HEK293 (cell line): ENCODE data around the gene GARIN5A.

ENCODE experiments used
- CTCF ChIA-PET: fragments of 350-600 bp; formaldehyde crosslinking; extraction: SDS; loops from one replicate; lab custom pipeline; 2021; ENCODE audit warnings: antibody characterized with exemption; lab: Yijun Ruan, JAX
- POLR2A ChIA-PET: fragments of 300-600 bp; formaldehyde crosslinking; extraction: SDS; loops from one replicate; lab custom pipeline; 2020; ENCODE audit warnings: antibody characterized with exemption, inconsistent platforms; lab: Yijun Ruan, JAX
- H3K27ac ChIP-seq: fragments of 200-500 bp; sonication (Bioruptor generic); 2 replicates; pipeline ENCODE4 v1.5.1; 2014; ENCODE audit warnings: low read depth, low read length, control low read depth, inconsistent platforms; ENCODE audit errors: extremely low read depth
- H3K36me3 ChIP-seq, 2 experiments: fragments of 200-500 bp in 1 of 2; sonication (Bioruptor generic) in 1 of 2; 1 replicate in 1 of 2; 2 replicates in 1 of 2; pipeline ENCODE4 v1.5.1; 2014 to 2017; ENCODE audit warnings: inconsistent platforms in 2 of 2, low read length in 2 of 2; ENCODE audit not compliant: control insufficient read depth in 2 of 2, insufficient read depth in 1 of 2
- H3K4me1 ChIP-seq: fragments of 200-500 bp; sonication (Bioruptor generic); 2 replicates; pipeline ENCODE4 v1.5.1; 2014; ENCODE audit warnings: mild to moderate bottlenecking, low read length, inconsistent platforms; ENCODE audit not compliant: control insufficient read depth, insufficient read depth
- H3K4me3 ChIP-seq: 2 replicates; pipeline ENCODE4 v1.5.1; 2011; ENCODE audit warnings: low read depth, mild to moderate bottlenecking, control low read depth, low read length, moderate library complexity
- H3K9me3 ChIP-seq: fragments of 200-500 bp; sonication (Bioruptor generic); 2 replicates; pipeline ENCODE4 v1.5.1; 2014; ENCODE audit warnings: low read depth, low read length, inconsistent platforms; ENCODE audit not compliant: control insufficient read depth, insufficient read depth
- BCL11B ChIP-seq: fragments of 450-650 bp; formaldehyde crosslinking; IDR thresholded peaks from 2 replicates; pipeline ENCODE4 v1.5.1; 2016; ENCODE audit warnings: low read depth, missing biosample characterization, missing genetic modification characterization
- EGR2 ChIP-seq: fragments of 450-650 bp; formaldehyde crosslinking; IDR thresholded peaks from 2 replicates; pipeline ENCODE4 v1.5.1; 2016; ENCODE audit warnings: low read depth, missing biosample characterization, missing genetic modification characterization
- GLI2 ChIP-seq: fragments of 450-650 bp; formaldehyde crosslinking; IDR thresholded peaks from 2 replicates; pipeline ENCODE4; 2017; ENCODE audit warnings: missing biosample characterization, missing genetic modification characterization, low read depth, borderline replicate concordance
- KLF9 ChIP-seq: fragments of 450-650 bp; formaldehyde crosslinking; IDR thresholded peaks from 2 replicates; pipeline ENCODE4 v1.5.1; 2016; ENCODE audit warnings: missing biosample characterization, missing genetic modification characterization, low read depth
- PRDM2 ChIP-seq: fragments of 450-650 bp; formaldehyde crosslinking; IDR thresholded peaks from 2 replicates; pipeline ENCODE4 v1.5.1; 2016; ENCODE audit warnings: missing biosample characterization, missing genetic modification characterization, borderline replicate concordance
- PRDM6 ChIP-seq: fragments of 450-650 bp; formaldehyde crosslinking; IDR thresholded peaks from 2 replicates; pipeline ENCODE4 v1.5.1; 2017; ENCODE audit warnings: missing biosample characterization, missing genetic modification characterization
- SCRT1 ChIP-seq: fragments of 450-650 bp; formaldehyde crosslinking; IDR thresholded peaks from 2 replicates; pipeline ENCODE4 v1.5.1; 2016; ENCODE audit warnings: missing biosample characterization, missing genetic modification characterization, borderline replicate concordance
- ZBTB8A ChIP-seq: fragments of 450-650 bp; formaldehyde crosslinking; IDR thresholded peaks from 2 replicates; pipeline ENCODE4 v1.5.1; 2016; ENCODE audit warnings: missing biosample characterization, missing genetic modification characterization
- ZFHX2 ChIP-seq: fragments of 450-650 bp; formaldehyde crosslinking; conservative IDR thresholded peaks from 2 replicates; pipeline ENCODE4 v1.5.1; 2016; ENCODE audit warnings: missing biosample characterization, missing genetic modification characterization
- ZNF211 ChIP-seq: fragments of 450-650 bp; formaldehyde crosslinking; IDR thresholded peaks from 2 replicates; pipeline ENCODE4 v1.5.1; 2016; ENCODE audit warnings: low read depth, missing biosample characterization, missing genetic modification characterization
- ZNF23 ChIP-seq: fragments of 450-650 bp; formaldehyde crosslinking; IDR thresholded peaks from 2 replicates; pipeline ENCODE4 v1.5.1; 2016; ENCODE audit warnings: missing biosample characterization, missing genetic modification characterization, borderline replicate concordance
- ZNF248 ChIP-seq: fragments of 450-650 bp; formaldehyde crosslinking; IDR thresholded peaks from 2 replicates; pipeline ENCODE4 v1.5.1; 2017; ENCODE audit warnings: missing biosample characterization, missing genetic modification characterization
- ZNF26 ChIP-seq: fragments of 450-650 bp; formaldehyde crosslinking; IDR thresholded peaks from 2 replicates; pipeline ENCODE4 v1.5.1; 2016; ENCODE audit warnings: missing biosample characterization, missing genetic modification characterization
- ZNF324 ChIP-seq: fragments of 450-650 bp; formaldehyde crosslinking; IDR thresholded peaks from 2 replicates; pipeline ENCODE4 v1.5.1; 2016; ENCODE audit warnings: missing biosample characterization, missing genetic modification characterization
- ZNF433 ChIP-seq: fragments of 450-650 bp; formaldehyde crosslinking; IDR thresholded peaks from 2 replicates; pipeline ENCODE4 v1.5.1; 2016; ENCODE audit warnings: missing biosample characterization, missing genetic modification characterization, low read depth
- ZNF449 ChIP-seq: fragments of 450-650 bp; formaldehyde crosslinking; IDR thresholded peaks from 2 replicates; pipeline ENCODE4 v1.5.1; 2017; ENCODE audit warnings: missing biosample characterization, mild to moderate bottlenecking, missing genetic modification characterization, moderate library complexity
- ZNF521 ChIP-seq: fragments of 450-650 bp; formaldehyde crosslinking; IDR thresholded peaks from 2 replicates; pipeline ENCODE4 v1.5.1; 2017; ENCODE audit warnings: missing biosample characterization, mild to moderate bottlenecking, missing genetic modification characterization
- ZNF555 ChIP-seq: fragments of 450-650 bp; formaldehyde crosslinking; conservative IDR thresholded peaks from 2 replicates; pipeline ENCODE4 v1.5.1; 2017; ENCODE audit warnings: missing biosample characterization, mild to moderate bottlenecking, missing genetic modification characterization, inconsistent platforms
- ZNF664 ChIP-seq: fragments of 450-650 bp; formaldehyde crosslinking; IDR thresholded peaks from 2 replicates; pipeline ENCODE4 v1.5.1; 2016; ENCODE audit warnings: missing biosample characterization, missing genetic modification characterization
- ZNF777 ChIP-seq: fragments of 450-650 bp; formaldehyde crosslinking; IDR thresholded peaks from 2 replicates; pipeline ENCODE4 v1.5.1; 2017; ENCODE audit warnings: missing biosample characterization, missing genetic modification characterization, borderline replicate concordance
- TF ChIP-seq, protein P1 (sequence below): fragments of 450-650 bp; formaldehyde crosslinking; IDR thresholded peaks from 2 replicates; pipeline ENCODE4 v1.5.1; 2016; ENCODE audit warnings: missing biosample characterization, missing genetic modification characterization, borderline replicate concordance
- TF ChIP-seq, protein P2 (sequence below): fragments of 450-650 bp; formaldehyde crosslinking; IDR thresholded peaks from 2 replicates; pipeline ENCODE4 v1.5.1; 2017; ENCODE audit warnings: missing biosample characterization, missing genetic modification characterization

Gene GARIN5A

DNA sequence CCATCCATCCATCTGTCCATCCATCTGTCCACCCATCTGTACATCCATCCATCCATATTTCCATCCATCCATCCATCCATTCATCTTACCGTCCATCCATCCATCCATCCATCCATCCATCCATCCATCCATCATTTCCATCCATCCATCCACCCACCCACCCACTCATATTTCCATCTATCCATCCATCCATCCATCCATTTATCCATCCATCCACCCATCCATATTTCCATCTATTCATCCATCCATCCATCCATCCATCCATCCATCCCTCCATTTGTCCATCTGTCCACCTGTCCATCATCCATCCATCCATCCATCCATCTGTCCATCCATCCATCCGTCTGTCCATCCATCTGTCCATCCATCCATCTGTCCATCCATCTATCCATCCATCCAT lies 20.7 kb downstream of the GARIN5A start (continued):
- no peak for TF ChIP-seq PRDM6
- no peak for TF ChIP-seq ZNF555 (tag by site-specific recombination)
- TF ChIP-seq, protein P1, sequence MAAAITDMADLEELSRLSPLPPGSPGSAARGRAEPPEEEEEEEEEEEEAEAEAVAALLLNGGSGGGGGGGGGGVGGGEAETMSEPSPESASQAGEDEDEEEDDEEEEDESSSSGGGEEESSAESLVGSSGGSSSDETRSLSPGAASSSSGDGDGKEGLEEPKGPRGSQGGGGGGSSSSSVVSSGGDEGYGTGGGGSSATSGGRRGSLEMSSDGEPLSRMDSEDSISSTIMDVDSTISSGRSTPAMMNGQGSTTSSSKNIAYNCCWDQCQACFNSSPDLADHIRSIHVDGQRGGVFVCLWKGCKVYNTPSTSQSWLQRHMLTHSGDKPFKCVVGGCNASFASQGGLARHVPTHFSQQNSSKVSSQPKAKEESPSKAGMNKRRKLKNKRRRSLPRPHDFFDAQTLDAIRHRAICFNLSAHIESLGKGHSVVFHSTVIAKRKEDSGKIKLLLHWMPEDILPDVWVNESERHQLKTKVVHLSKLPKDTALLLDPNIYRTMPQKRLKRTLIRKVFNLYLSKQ (tag by site-specific recombination): no peak
- no peak for TF ChIP-seq PRDM2 (tag by site-specific recombination)
- 0 out of 2 replicates have a peak, but pooled peaks have one; percentile 45 for TF ChIP-seq ZNF521
- TF ChIP-seq ZNF449 (tag by site-specific recombination): no peak
- no peak for TF ChIP-seq GLI2 (tag by site-specific recombination)
- no peak for TF ChIP-seq ZNF433
- 0 out of 2 replicates have a peak, but pooled peaks have one; percentile 39 for TF ChIP-seq EGR2 (tag by site-specific recombination)
- no peak for TF ChIP-seq ZNF777 (tag by site-specific recombination)
- TF ChIP-seq ZBTB8A (tag by site-specific recombination): no peak
- TF ChIP-seq BCL11B (tag by site-specific recombination): peak; percentile 35; the same call in 1 of the 2 replicates
- TF ChIP-seq ZNF324: no peak

GRCh38 chr19:50453243-50453642 lies 23.4 kb downstream of the GARIN5A start:
- ChIA-PET POLR2A (no interaction called here), CTCF (interaction anchor here (0.6 to 2.3 kb wide), 4 partner anchors 8 to 85 kb away, joined by 3 to 12 read pairs (median 4); no protein-coding TSS in a partner anchor)
- Histone ChIP-seq H3K4me1 (no peaks in the 10 kb centered on the region), H3K9me3 (no peaks in the 10 kb centered on the region), H3K36me3 (no peaks in the 10 kb centered on the region), H3K27ac (no peak overlapping the region), H3K4me3 (no peak overlapping the region)
- TF ChIP-seq ZNF26 (tag by site-specific recombination) (no peak), ZNF433 (no peak), ZNF664 (no peak), ZNF248 (no peak), KLF9 (tag by site-specific recombination) (no peak), ZNF211 (no peak), SCRT1 (tag by site-specific recombination) (no peak), ZNF23 (tag by site-specific recombination) (no peak), ZFHX2 (tag by site-specific recombination) (no peak)
- TF ChIP-seq, protein P2, sequence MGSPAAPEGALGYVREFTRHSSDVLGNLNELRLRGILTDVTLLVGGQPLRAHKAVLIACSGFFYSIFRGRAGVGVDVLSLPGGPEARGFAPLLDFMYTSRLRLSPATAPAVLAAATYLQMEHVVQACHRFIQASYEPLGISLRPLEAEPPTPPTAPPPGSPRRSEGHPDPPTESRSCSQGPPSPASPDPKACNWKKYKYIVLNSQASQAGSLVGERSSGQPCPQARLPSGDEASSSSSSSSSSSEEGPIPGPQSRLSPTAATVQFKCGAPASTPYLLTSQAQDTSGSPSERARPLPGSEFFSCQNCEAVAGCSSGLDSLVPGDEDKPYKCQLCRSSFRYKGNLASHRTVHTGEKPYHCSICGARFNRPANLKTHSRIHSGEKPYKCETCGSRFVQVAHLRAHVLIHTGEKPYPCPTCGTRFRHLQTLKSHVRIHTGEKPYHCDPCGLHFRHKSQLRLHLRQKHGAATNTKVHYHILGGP (tag by site-specific recombination): no peak
